Activated CD8-positive, alpha-beta memory T cell treated with anti-CD3 and anti-CD28 coated beads for 4 hours (primary cell): ENCODE measurements around the gene ANO3.
"Not testable (repeated sequence)": the region's sequence is repeated elsewhere in the genome, so short reads cannot be mapped to it uniquely, and the experiment has no call there.

ENCODE experiments used
- DNase-seq, 2 donors: peaks; one replicate each; pipeline ENCODE4 v3.0.0-alpha.2; 2020; ENCODE audit warnings: low read depth in 2 of 2

Gene ANO3

DNA sequence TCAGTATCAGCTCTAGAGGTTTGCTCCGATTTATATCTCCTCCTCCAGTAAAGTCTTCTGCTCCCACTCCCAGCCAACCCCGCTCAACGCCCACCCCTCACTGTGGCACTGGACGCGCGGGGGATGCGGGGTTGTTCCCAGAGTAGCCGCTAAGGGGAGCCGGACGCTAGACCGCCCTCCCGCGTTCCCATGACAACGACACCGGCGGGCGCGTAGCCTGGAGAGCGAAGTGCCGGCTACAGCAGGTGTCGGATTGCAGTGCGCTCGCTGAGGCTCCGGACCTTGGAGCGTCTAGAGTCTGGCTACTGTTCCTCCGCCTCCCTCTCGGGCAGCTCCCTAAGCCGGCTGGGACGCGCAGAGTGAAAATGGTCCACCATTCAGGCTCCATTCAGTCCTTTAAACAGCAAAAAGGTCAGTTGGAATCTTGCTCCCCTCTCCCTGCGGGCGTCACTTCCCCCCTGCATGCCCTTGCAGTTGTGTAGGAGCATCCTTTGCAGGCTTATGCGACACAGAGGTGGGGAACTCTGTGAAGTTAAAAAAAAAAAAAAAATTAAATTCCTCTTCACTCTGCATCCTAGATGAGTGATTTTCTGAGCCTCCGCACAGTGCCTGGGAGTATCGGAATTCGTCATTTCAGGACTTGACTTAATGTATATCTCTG, at the start of gene ANO3:
TSS of gene ANO3 (plus strand) at position 220 of the 661 bp plus-strand sequence. CDS start at position 366, 146 bp downstream.
- no peak for DNase-seq

DNA sequence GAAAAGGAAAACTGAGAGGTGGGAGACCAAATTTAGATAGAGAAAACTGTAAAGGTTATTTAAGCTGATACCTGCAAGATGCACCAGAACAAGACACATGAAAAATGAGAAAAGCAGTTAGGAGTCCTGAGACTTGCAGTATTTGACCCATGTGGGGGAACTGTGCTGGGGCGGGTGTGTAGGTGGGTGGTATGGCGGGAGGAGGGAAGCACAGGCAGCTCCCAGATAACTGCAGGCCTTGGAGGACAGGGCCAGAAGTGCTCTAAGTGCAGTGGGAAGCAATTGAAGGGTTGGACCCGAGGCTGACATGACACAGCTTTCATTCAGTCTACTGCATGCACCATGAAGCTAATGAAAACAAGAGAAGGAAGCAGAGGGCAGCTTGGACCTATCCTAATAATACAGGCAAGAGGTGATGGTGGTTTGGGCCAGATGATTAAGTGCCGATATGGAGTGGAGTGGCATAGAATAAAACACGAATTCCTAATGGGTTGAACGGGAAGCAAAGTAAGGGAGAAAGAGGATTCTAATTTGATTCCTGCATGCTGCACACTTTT, 48.0 kb upstream of the ANO3 start:
- DNase-seq, result no peak

DNA sequence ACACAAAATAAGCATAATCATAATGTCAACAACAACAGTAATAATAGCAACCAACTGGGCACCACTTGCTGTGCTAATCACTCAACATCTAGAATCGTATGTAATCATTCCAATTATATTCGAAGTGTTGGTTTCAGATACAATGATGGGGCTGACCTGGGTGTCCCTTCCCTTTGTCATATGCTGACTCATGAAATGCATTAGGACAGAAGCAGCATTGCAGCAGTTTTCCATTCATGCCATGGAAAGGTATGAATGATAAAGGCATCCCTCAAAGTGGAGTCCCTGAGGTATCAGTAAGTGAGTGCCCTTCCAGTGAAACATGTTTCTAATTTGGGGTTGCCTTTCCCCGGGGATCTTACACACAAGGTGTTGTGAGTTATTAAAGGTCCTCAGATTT, 46.3 kb upstream of the ANO3 start:
- DNase-seq, result no peak

DNA sequence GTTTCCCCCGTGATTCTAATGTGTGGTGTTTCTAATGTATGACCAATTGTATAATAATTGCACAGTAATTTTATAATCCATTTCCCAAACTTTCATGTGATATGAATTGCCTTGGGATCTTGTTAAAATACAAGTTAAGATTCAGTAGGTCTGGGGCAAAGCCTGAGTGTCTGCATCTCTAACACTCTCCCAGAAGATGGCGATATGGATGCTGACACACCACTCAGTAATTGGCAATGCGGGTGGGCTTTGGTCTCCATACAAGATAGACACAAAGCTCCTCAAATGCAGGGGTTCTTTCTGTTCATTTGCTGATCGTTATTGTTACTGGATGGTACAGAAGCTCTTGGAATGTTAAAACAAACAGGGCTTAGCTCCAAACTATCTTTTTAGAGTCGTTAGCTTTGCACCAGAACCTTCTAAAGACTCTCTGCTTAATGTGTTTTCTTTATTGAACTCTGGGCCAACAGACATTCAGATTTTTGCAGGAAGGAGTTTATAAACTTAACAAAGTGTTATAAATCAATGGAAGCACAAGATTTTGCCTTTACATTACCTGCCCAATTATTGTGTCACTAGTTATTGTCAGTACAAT, 45.4 kb upstream of the ANO3 start:
- DNase-seq, result no peak

DNA sequence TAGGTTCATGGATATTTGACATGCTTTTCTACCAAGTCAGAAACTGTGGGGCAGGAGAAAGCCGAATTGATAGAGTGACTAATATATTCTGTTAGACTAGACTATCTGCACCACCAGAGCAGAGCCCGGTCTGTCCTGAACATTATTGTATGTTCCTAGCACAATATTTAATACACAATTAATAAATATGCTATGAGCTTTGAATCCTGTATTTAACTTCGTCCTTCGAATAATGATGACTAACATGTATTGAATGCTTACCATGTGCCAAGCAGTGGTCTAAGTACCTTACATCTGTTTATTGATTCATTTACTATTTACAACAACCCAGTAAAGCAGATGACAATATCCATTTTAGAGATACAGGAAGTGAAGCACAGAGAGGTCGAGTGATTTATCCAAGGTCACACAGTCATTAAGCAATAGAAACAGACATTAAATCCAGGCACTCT, 44.8 kb upstream of the ANO3 start:
- DNase-seq, result no peak

DNA sequence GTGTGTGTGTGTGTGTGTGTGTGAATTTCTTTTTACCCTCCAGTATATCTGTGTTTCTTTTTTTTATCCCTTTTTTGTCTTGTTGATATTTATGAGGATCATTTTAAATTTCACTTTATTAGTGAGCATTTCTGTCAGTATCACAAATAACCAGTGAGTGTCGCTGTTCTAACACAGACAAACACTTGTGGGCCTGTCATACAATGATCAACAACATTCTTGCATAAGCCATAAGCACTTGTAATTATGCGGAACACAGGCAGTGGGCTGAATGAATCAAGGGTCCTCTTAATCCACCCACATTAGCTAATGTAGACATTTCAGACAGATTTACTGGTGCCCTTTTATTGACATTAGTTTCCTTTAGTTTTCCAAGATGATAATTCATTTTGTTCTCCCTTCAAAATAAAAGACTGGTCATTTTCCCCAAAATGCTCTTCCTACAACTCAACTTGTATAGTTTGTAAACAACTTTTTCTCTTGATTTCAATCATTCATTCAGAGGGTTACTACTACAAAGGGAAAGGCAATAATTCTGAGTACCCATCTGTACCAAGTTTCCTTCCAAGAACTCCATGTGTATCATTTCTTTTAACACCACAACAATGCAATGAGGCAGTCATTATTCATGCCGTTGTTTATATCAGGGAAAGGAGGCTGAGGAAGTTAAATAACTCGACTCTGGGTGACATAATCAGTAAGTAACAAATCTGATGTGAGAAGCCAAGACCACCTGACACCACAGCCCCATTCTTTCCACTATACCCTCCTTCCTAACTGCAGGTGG, 34.5 kb upstream of the ANO3 start:
- DNase-seq, result no peak

DNA sequence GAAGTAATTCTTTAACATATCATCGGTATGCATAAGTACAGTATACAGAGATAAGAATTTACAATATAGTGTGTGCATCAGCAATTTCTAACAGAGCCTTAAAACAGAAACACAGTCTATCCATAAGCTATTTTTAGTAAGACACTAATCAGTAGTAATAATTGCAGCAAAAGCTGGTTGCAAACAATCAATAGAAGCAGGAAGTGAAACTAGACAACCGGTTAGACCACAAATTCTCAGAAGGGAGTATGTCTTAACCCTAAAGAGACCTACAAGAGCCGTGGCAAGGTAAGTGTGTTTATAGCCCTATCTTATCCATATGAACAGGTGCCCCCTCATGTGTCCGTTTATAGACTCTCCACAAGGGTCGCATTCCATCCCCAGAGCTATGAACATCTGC, 15.6 kb upstream of the ANO3 start:
- not testable (repeated sequence) for DNase-seq

DNA sequence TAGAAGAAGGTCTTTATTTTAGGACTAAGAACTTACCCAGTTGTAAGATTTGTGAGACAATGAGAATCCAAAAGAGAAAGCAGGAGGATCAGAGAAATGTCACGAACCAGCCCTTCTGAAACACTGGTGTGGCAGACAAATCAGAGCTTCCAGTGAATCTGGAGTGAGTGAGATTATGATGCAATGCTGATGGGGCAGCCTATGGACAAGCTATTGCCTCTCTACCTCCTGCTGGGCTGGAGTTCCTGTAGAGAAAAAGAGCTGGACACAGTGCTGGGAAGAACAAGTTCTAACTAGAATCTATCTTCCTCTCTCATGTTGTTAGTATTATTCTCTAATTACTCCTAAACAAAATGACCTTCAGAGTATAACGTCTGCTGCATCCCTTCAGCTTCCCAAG, 12.0 kb upstream of the ANO3 start:
- DNase-seq, result no peak

DNA sequence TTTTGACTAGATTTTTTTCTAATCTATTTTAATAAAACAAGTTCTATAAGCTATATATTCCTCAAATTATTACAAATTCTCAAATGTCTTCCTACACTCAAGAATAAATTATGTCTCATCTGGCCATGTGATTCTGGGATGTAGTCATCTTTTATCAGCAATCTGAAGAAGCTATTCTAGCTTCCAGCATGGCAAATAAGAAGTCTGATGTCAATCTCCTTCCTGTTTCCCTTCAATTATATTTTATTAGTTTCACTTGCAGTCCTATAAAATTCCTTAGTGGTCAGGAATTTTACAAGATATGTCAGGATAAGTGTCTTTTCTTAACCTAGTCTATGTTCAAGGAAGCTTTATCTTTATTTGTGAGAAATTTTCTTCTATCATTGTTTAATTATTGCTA, 10.4 kb upstream of the ANO3 start:
- no peak for DNase-seq

DNA sequence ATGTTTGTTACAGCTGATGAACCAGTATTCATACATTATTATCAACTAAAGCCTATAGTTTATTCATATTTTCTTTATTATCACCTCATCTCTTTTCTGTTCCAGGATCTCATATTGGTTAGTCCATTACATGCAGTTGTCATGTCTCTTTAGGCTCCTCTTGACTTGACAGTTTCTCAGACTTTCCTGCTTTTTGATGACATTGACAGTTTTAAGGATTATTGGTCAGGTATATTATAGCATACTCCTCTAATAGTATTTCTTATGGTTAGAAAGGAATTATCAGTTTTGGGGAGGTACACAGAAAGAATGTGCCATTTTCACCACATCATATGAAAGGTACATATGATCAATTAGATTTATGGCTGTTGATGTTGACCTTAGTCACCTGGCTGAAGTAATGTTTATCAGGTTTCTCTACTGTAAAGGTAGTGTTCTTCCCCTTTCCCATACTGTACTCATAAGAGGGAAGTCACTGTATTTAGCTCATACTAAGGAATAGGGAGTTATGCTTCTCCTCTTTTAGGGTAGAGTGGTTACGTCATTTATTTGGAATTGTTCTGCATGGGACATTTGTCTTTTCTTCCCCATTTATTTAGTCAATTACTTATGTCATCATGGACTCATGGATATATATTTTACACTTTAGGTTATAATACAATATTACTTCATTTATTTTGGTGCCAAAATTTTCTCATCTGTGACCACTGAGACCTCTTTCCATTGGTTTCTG, 9.4 kb upstream of the ANO3 start:
- DNase-seq, result no peak

DNA sequence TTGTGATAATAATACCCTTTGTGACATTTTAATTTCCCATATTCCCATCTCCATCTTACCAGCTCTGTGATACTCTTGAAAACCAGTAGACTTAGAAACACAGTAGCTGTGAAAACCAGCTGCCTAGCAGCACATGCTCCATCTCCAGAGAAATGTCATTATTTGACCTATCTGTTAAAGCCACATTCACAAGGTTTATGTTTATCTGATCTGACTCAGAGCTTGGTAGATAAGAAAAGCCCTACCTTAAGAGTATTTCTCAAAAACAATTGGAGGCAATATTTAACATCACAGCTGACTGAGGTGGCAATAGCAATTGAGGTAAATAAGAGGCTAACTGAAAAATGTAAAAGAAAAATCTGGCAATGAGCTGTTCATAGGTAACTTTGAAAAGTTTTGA, 8.1 kb upstream of the ANO3 start:
- no peak for DNase-seq

DNA sequence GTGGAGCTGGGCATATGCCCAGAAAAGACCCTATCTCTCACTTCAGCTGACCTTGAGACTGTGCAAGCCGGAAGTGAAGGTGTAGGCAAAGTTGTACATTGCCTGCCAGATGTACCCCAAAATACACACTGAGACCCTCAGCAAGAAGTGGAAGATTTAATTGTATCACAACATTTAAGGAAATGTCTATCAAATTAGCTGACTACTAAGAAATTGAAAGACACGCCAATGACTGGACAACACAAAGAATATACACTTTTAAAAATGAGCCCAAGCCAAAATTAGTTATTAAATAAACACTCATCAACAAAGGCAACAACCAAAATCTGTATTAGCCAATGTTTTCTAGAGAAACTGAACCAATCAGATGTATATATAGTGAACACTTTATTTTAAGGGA, 7.7 kb upstream of the ANO3 start:
- no peak for DNase-seq

DNA sequence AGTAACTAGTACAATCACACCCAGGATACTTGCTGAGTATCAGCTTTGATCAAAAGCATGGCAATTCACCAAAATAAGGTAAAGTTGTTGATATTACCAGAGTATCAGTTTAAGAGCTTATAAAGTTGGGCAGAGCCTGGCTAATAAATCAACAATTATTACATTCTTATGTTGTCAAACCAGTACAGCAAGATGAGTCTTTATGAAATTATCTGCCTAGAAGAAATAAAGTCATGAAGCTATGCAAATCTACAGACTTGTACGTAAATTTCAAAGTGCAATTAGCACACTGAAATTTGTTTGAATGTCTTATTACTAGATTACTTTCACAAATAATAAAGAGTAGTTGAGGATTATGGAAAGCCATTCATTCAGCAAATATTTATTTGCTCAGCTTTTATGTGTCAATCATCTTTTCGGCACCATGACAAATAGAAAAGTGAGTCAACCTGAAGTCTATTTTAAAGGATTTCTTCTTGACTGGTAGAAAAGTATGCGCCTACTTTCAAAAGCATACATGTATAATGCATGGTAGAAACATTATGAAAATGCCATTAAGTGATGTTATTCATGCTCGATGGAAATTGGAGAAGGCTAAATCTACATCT, 5.0 kb upstream of the ANO3 start:
- DNase-seq, result no peak

DNA sequence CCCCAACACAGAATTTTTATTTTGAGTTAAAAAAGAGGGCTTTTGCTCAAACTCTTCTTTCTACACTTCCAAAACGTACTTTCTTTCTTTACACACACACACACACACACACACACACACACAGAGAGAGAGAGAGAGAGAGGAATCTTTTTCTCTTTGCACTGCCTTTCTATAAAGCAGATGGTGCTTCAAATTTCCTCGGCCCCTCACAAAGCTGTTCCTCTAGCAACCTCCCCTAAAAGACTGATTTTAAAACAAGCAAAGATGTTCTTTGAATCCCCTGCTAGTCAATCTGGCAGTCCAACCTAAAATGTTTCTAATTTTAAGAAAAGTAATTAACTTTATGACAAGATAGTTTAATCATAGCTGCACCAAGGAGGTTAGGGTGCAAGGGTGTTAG, 2.7 kb upstream of the ANO3 start:
- DNase-seq, result no peak

DNA sequence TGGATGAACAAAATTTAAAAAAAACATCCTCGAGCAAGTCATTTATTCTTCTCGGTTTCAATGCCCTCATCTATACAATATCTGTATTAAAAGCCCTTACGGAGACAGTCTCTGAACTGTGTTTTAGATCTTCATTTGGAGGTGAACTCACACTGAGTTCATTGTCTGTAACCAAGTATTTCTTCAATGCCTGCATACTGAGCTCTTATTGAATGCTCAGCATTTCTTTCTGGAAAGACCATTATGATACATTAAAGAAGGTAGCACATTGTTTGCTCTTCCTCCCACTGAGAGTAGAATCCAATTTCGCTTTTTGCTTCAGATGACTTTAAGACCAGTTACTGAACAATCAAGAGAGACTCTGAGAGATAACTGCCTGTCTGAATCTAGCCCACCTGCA, 1.7 kb upstream of the ANO3 start:
- no peak for DNase-seq

DNA sequence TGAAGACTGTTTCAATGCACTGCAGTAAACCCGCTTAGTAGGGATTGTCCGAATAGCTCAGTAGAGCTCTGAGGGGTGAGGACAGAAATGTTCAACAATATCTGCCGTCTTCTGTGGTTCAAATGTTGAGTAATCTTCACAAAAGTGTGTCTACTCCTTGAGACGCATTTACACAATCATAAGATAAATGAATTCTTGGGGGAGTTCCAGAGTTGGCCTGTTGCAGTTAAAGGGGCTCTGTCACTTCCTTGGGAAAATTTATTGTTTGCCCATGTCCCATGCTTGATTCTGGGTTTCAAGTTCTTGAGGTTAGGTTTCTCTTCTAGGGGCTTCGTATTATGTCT, 614 bp downstream of the ANO3 start:
- no peak for DNase-seq

DNA sequence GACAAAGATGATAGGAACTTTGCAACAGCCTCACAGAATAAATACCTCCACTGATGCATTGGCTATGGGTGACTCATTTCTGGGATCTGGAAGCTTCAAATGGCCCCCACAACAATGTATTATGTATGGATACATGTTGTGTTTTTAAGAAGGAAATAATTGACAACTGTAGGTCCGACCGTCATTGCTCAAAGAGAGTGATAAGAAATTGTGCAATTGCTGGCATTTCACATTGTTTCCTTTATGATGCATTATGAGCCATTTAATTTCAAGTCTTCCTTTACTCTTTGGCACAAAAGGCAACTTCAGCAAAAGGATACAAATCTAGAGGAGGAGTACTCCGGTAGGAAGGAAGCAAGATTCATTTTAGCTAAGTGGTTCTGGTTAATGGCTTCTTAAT, 2.0 kb downstream of the ANO3 start:
- no peak for DNase-seq

DNA sequence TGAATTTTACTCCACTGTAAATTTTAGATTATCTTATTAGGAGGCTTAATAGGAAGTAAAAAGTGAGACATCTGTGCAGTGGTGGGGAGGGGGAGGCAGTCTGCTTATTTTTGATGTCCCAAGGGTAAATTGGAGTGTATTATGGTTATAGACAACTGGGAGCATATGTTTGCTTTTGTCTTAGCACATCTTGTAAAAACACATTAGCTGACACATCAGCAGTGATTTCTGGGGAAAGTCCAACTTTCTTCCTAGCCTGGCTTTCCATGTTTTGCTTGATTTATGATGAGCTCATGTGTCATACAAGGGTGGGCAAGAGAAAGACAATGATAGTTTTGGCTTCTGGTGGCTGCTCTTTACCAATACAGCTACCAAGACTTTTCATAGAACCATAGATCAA, 4.0 kb downstream of the ANO3 start:
- no peak for DNase-seq

DNA sequence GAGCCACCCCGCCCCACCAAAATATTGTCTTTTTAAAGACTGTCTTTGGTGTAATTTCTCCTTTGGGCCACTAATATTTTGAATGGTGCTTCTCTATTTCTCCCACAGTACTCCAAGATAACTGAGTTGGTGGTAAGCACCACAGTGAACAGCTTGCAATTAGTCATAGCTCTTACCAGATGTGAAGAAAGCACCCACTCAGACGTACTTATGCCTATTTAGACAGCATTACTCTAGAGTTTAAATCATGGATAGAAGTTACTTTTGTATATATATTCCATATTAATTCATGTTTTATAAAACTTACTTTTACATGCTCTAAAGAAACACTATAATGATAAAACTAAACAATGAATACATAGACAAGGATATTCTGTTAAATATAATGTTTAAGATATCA, 12.7 kb downstream of the ANO3 start:
- no peak for DNase-seq

DNA sequence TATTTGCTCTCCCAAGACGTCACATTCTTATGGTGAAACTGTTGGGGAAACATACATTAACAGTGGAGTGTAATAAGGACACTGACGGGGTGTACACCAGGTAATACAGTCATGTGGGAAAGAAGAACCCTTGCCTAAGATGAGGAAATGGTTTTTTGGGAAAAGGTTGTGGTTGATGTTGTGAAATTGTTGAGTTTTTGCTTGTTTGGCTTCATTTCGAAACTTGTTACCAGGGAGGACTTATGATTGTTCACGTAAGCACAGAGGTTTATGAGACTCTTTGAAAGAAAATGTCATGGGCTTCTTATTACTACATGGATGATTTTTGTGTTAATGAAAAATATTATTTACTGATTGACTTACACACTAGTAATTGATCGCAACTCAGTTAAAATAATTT, 16.8 kb downstream of the ANO3 start:
- no peak for DNase-seq

DNA sequence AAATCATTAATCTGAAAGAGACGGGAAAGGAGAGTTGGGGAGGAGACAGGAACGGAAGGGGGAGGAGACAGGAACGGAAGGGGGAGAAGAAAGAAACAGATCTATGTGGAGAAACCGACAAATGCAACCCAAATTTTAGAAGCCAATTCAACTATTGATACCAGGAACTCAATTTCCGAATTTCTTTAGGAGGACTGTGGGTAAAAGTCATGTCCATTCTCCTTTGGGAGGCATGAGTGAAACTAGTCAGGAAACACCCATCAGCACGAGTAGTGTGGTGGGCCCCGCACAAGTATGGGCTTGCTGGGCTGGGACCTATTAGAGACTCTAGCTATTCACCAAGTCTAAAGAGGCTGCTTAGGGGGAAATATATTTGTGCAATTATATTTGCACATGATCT, 18.1 kb downstream of the ANO3 start:
- DNase-seq, result no peak

DNA sequence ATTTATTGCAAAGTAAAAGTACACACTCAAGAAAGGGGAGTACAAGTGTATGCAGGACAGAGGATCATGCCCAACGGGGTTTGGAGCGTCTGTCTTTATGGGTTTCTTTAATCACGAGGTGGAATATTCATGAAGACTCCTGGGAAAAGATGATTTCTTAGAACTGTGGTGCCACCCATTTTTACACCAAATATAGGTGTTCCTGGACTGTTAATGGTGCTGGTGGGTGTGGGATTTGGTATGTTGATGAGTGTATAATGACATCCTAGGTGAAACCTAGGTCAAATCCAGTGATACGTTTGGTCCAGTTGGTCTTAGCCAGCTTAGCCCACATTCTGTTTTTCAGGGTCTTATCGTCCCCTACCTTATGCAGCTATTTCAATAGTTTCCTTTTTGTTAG, 21.1 kb downstream of the ANO3 start:
- no peak for DNase-seq
